ENCODE measurements around the gene HOXA10. TPM values are rescaled to one million over a fixed set of nuclear protein-coding genes. Genes with fewer than 3 reads are reported as not detected.

Gene HOXA10
- total RNA-seq (2014; rRNA removed; shearing (Covaris generic)), result 16.2 and 17.2 TPM in 2 replicates

DNA sequence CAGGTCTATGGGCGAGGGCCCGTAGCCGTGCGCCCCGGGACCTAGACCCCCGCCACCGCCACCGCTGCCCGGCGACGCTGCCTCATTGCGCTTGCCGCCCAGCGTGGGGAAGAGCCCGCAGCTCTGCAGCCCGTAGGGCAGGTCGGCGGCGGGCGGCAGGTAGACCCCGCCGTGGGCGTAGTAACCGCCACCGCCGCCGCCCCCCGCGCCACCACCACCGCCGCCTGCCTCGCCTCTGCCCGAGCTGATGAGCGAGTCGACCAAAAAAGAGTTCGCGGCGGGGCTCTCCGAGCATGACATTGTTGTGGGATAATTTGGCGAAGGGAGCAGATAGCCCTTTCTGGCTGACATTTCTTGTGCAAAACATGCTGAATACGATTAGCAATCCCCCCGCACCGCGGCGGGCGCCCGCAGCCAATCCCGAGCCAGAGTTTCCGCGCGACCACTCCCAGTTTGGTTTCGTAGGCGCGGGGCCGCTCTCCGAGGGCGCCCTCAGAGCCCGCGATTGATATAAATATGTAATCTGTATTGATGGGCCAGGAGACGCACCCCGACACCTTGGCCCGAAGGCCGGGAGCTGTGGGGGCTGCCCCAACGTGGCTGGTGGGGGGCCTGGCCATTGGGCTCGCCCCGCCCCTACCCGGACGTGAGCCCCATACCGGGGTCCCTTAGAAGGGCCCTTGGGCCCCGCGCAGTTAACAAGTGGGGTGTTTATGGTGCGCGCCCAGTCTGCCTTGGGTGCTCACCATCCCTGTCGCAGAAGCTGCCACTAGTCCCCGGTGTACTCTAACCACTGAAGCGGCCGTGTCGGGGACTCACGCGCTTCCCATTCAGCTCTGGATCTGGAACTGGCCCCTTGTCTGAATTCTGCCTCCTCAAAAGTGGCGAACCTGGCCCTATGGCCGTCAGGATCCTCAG is at the start of gene HOXA10:
Gene HOXA10 (minus strand): TSS at position 365 of the 918 bp plus-strand sequence. CDS start 14 bp downstream, at position 351.
- Histone ChIP-seq H3K4me1 (peaks cover 8% of the 10 kb centered on the region), H3K9me3 (replicated peaks) (no peaks in the 10 kb centered on the region), H3K27ac (peak within 1 kb of the TSS; percentile 82), H3K4me3 (peak within 1 kb of the TSS; percentile 84), H3K36me3 (peaks cover 5% of the 10 kb centered on the region; the same call in 1 of the 2 replicates), H3K27me3 (0 out of 2 replicates have a peak, but pooled peaks cover 5% of the 10 kb centered on the region)
- peak in 1 of 2 experiments; percentile 40 for DNase-seq

DNA sequence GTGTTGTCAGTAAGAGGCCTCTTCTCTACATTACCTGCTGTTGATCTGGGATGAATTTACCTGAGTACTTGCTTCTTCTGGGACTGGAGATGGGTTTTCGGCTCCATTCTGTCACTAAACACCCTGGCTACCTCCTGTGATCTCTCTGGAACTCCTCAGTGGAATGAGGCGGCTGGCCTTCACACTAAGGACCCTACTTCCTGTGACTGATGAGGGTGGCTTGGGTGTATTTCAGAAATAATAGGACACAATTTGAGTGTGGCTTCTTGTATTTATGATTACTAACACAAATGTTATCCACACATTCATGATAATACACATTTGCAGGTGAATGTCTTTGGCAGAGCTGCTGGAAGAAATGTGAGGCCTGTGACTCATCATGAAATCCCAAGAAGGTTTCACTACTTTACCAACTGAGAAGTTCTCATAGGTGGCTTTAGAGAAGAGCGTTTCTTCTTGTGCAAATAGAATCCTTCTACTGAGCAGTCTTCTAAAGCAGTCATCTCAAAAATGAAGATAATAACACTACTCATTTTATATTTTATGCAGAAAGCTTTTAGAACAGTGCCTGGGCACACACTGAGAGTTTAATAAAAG is 47.2 kb upstream of the HOXA10 start:
- no peaks in the 10 kb centered on the region for H3K4me1 ChIP-seq
- no peaks in the 10 kb centered on the region for H3K36me3 ChIP-seq
- H3K9me3 ChIP-seq (replicated peaks), result no peaks in the 10 kb centered on the region
- no peak overlapping the region for H3K4me3 ChIP-seq
- no peak overlapping the region for H3K27ac ChIP-seq
- H3K27me3 ChIP-seq, result peaks cover 5% of the 10 kb centered on the region; the same call in 1 of the 2 replicates
- DNase-seq, result no peak

DNA sequence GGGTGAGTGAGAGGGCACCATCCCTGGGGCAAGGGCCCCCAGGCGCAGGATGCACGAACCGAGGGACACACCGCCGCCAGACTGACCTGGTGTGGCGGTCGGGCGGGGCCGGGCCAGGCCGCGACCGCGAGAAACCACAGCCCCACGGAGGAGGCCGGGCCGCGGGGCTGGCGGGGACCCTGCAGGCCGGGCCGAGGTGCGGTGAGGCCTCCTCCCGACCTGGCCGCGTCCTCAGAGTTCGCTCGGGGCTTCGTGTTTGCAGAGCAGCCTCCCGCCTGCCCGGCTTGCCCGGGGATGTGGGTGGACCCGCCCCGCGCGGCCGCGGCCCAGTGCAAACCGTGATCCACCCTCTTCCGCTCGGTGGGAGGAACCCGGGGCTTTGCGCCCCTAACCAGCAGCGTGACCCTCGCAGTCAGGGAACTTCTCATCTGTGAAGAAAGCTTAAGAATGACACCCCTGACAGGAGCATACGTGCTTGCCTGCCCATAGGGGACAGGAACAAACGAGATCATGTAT is 46.4 kb upstream of the HOXA10 start:
- Histone ChIP-seq H3K4me3 (no peak overlapping the region), H3K9me3 (replicated peaks) (no peaks in the 10 kb centered on the region), H3K4me1 (no peaks in the 10 kb centered on the region), H3K36me3 (no peaks in the 10 kb centered on the region), H3K27ac (no peak overlapping the region), H3K27me3 (peaks cover 5% of the 10 kb centered on the region; the same call in 1 of the 2 replicates)
- no peak for DNase-seq

DNA sequence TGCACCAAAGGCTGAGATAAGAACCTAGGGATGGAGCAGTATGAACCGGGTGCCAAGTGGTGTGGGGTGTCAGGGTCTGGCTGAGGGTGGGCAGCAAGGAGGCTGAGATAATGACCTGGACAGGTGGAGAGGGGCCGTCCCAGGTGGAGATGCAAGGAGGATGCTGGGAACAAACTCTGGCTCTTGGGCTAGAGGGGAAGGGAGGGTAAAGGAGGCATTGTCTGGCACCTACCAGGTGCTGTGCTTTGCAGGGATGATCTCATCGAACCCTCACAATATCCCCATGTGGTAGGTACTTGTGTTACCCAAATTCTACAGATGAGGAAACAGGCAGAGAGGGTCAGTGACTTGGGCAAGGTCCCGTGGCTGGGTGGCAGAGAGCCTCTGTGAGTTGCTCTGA is 45.7 kb upstream of the HOXA10 start:
- no peaks in the 10 kb centered on the region for H3K36me3 ChIP-seq
- no peak overlapping the region for H3K27ac ChIP-seq
- no peaks in the 10 kb centered on the region for H3K4me1 ChIP-seq
- H3K4me3 ChIP-seq, result no peak overlapping the region
- H3K9me3 ChIP-seq (replicated peaks), result no peaks in the 10 kb centered on the region
- H3K27me3 ChIP-seq, result peaks cover 2% of the 10 kb centered on the region
- DNase-seq, result no peak

DNA sequence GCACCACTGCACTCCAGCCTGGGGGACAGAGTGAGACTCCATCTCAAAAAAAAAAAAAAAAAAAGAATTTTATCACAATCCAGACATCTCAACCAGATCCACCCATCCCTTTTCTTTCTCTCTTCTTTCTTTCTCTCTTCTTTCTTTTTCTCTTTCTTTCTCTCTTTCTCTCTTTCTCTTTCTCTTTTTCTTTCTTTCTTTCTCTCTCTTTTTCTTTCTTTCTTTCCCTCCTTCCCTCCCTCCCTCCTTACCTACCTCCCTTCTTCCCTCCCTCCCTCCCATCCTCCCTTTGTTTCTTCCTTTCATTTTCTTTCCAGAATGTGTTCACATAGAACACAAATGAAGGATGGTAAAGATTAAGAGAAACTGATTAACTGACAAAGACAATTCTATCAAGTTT is 43.8 kb upstream of the HOXA10 start:
- no peaks in the 10 kb centered on the region for H3K9me3 ChIP-seq (replicated peaks)
- H3K4me3 ChIP-seq, result no peak overlapping the region
- H3K27me3 ChIP-seq, result no peaks in the 10 kb centered on the region; the same call in none of the 2 replicates
- H3K4me1 ChIP-seq, result no peaks in the 10 kb centered on the region
- H3K27ac ChIP-seq, result no peak overlapping the region
- H3K36me3 ChIP-seq, result no peaks in the 10 kb centered on the region
- no peak for DNase-seq

DNA sequence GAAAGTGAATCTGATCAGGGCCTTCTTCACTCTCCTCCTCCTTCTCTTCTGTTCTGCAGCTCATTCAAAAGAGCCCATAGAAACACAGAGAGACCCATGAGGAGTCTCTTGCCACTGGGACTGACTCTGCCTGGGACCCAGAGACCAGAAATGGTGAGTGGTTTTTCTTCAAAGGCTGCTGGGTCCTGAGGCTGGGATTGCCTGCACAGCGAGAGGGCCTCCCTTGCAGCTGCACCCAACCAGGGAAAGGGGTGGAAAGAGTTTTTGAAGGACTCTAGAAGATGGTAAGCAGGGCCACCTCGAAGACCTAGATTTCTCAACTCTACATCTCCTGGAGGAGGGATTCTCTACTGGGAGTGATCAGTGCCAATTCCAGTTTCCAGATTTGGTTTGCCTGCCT is 41.2 kb upstream of the HOXA10 start:
- no peaks in the 10 kb centered on the region; the same call in none of the 2 replicates for H3K27me3 ChIP-seq
- H3K4me3 ChIP-seq, result no peak overlapping the region
- no peaks in the 10 kb centered on the region for H3K36me3 ChIP-seq
- DNase-seq, result no peak
- no peak overlapping the region for H3K27ac ChIP-seq
- H3K9me3 ChIP-seq (replicated peaks), result no peaks in the 10 kb centered on the region
- no peaks in the 10 kb centered on the region for H3K4me1 ChIP-seq

DNA sequence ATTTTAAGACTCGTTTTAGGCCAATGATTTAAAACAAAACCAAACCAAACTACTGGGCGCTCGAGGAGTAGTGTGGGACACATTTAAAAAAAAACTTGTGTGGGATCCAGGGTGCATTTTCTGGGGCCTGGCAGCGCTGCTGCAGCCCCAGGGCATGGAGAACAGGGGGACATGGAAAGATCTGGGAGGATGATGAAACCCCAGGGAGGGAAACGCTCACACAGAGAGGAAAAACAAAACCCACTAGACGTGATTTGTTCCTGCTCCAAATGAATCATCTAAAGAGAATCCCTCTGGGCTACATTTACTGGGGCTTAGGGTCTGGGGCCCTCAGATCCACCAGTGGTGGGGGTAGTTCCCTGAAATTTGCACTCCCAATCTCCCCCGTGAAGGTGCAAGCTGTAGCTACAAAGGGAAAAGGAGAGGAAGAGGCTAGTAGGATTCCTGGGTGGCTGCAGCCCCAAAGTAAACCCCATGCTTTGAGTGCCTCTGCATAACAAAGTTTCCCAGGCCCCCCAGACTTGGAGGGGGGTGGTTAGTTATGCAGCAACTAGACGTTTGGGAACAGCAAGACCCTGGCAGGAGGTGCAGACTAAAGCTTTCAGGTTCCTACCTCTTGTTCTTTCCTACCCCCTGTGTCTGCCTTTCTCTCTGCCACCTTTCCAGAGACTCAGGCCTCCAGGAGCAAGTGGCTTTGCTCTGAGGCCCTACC is 40.3 kb upstream of the HOXA10 start:
- H3K27ac ChIP-seq, result no peak overlapping the region
- no peak overlapping the region for H3K4me3 ChIP-seq
- no peak for DNase-seq
- no peaks in the 10 kb centered on the region; the same call in none of the 2 replicates for H3K27me3 ChIP-seq
- no peaks in the 10 kb centered on the region for H3K4me1 ChIP-seq
- H3K9me3 ChIP-seq (replicated peaks), result no peaks in the 10 kb centered on the region
- no peaks in the 10 kb centered on the region for H3K36me3 ChIP-seq

DNA sequence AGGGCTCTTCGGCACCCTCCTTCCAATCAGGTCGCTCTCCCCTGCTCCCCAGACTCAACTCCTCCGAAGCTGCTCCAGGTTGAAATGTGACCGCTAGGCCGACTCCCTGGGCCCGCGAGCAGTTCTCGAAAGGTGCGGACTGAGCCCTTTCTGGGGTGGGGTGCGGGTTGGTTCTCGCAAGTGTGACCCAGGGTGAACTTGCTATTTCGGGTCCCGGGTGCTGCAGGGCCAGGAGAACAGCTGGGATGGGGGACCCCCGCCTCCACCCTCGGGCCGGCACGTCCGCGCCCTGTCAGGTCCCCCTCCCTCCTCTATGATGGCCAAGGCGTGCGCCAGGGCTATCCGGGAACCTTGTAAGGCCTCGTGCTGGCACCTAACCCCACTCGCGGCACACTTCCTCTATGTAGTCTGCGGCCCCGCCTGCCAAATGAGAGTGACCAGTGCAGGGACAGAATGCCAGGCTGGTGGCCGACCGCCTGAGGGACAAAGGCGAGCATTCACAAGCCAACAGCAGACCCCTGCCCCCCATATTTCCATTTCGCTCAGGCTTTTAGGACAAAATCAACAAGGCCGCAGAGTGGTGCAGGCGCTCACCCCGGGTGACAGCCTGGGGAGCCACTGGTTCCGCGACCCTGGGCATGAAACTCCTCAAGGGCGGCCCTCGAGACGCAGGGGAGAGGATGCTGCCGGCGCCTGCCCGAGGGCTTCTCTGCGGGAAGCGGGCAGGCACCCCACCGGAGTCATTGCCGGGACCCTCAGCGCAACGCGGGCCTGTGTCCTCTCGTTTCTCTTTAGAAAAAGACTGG is 39.5 kb upstream of the HOXA10 start:
- DNase-seq, result no peak
- no peaks in the 10 kb centered on the region for H3K9me3 ChIP-seq (replicated peaks)
- H3K4me3 ChIP-seq, result no peak overlapping the region
- no peaks in the 10 kb centered on the region for H3K4me1 ChIP-seq
- H3K27me3 ChIP-seq, result no peaks in the 10 kb centered on the region; the same call in none of the 2 replicates
- no peak overlapping the region for H3K27ac ChIP-seq
- H3K36me3 ChIP-seq, result no peaks in the 10 kb centered on the region

DNA sequence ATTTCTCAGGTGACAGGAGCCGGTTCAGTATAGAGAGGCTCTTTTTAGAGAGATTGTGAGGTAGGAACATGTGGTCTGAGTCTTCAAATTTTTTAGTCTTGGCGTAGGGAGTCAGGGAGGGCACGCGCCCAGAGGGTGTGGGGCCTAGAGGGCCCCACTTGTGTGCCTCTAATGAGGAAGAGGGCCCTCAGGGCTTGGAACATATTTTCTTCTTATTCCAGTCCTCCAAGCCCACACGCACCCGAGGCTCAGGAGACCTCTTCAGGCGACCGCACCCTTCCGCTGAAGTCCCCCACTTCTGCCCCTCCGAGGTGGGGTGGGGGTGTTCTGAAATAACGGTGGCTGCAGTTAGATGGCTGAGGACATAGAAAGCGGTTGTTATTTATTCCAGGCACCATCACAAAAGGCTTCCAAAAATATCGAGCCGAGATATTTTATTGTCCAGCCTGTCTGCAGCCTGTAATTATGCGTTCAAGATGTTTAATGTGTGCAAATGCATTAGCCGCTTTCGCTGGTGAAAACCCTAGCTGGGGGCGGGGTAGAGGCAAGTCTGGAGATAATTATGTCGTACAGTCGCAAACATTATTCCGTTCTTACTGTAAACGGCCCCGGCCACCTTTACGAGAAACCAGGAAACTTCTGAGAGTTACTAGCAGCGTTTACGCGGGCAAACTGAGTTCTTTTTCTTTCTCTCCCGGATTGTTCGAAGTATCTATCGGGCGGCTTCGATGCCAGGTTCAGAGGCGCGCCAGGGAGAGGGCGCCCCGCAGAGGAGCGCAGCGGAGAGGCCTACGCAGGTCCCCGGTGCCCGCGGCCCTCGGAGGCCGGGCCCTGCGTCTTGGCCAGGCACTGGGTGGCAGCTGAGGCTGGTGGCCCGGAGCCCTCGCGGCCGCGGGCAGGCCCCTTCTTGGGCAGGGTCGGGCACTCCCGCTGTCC is 38.6 kb upstream of the HOXA10 start:
- H3K27me3 ChIP-seq, result no peaks in the 10 kb centered on the region; the same call in none of the 2 replicates

DNA sequence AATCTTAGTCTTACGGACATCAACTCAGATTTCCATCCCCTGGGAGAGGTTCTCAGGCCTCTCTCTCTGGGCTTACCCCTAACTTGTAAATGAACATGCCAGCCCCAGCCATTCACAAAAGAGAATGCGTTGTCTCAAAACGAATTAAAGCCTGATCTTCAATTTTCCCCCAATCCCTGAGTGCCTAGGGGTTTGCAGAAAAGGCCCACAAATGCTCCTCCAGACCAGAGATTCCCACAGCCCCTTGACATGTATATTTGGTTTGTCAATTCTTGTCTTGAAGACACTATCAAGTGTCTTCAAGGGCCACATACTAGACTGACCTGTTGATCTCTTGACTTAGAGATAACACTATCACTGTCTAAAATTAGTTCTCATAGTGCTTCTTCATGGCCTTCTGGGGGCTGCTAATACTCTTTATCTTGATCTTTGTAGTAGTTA is 37.7 kb upstream of the HOXA10 start:
- DNase-seq, result no peak
- H3K36me3 ChIP-seq, result no peaks in the 10 kb centered on the region
- H3K27ac ChIP-seq, result no peak overlapping the region
- H3K9me3 ChIP-seq (replicated peaks), result no peaks in the 10 kb centered on the region
- no peak overlapping the region for H3K4me3 ChIP-seq
- no peaks in the 10 kb centered on the region; the same call in none of the 2 replicates for H3K27me3 ChIP-seq
- H3K4me1 ChIP-seq, result no peaks in the 10 kb centered on the region

More for the DNA sequence above, 38.6 kb upstream of the HOXA10 start:
- no peak for DNase-seq
- H3K27ac ChIP-seq, result no peak overlapping the region
- no peak overlapping the region for H3K4me3 ChIP-seq
- no peaks in the 10 kb centered on the region for H3K36me3 ChIP-seq
- H3K9me3 ChIP-seq (replicated peaks), result no peaks in the 10 kb centered on the region
- H3K4me1 ChIP-seq, result no peaks in the 10 kb centered on the region

DNA sequence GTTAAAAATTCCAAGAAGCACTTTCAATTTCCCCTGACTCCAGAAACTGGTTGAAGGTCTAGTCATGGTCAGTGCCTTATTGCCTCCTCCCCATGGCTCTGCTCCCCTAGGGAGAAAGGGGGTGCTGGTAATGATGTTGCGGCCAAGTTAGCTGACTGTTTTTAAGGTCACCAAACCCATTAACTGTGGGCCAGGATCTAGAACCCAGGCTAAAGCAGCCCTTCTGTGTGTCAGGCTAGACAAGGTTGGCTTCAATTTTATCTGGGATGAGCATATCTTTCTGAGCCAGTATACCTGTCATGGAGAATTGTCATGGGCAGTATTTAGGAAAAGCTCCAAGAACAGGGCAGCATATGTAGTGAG is 36.9 kb upstream of the HOXA10 start:
- H3K27me3 ChIP-seq, result no peaks in the 10 kb centered on the region; the same call in none of the 2 replicates
- H3K4me3 ChIP-seq, result no peak overlapping the region
- no peaks in the 10 kb centered on the region for H3K4me1 ChIP-seq
- no peak for DNase-seq
- H3K27ac ChIP-seq, result no peak overlapping the region
- H3K36me3 ChIP-seq, result no peaks in the 10 kb centered on the region
- H3K9me3 ChIP-seq (replicated peaks), result no peaks in the 10 kb centered on the region

DNA sequence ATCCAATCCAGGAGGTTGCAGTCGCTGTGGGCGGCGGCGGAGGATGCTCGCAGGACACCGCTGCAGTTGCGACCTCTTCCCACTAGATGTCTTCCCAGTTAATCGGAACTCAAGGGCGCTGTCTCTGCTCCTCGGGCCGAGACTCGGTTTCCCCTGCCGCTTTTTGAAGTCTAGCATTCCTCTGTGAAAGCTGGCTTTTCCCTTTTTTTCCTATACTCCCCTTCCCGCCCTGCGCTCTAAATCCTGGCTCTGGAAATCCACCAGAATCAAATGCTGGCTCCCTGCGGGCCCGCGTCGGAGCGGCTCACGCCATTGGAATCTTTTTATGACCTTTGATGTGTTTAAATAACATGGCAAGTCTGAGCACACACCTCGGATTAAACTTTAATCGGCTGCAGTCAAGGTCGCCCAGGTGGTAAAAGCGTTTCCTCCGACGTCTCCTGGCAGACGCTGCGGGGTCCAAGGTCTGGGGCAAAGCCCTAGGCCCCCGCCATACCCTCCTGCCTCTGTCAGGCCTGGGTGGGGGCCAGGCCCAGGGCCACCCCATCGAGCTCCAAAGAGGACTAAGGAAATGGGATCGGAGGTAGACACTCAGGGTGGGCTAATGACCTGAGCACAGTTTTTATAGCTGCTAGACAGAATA is 36.4 kb upstream of the HOXA10 start:
- H3K36me3 ChIP-seq, result no peaks in the 10 kb centered on the region
- DNase-seq, result no peak
- H3K9me3 ChIP-seq (replicated peaks), result no peaks in the 10 kb centered on the region
- H3K4me1 ChIP-seq, result no peaks in the 10 kb centered on the region
- no peaks in the 10 kb centered on the region; the same call in none of the 2 replicates for H3K27me3 ChIP-seq
- no peak overlapping the region for H3K27ac ChIP-seq
- H3K4me3 ChIP-seq, result no peak overlapping the region
